Trophoblast cell (in vitro differentiated cells and primary cell): ENCODE data around the gene MYO18B.

Experiments
- DNase-seq, 2 donors: peaks; one replicate each; pipeline ENCODE4 v3.0.0-alpha.2; 2016
- H2AFZ ChIP-seq: 2 replicates; pipeline ENCODE4 v1.6.1; 2013; ENCODE audit warnings: low read length, moderate library complexity, mild to moderate bottlenecking; ENCODE audit not compliant: insufficient read depth, poor library complexity
- H2AK5ac ChIP-seq: 2 replicates; pipeline ENCODE4 v1.6.1; 2013; ENCODE audit warnings: mild to moderate bottlenecking, low read length
- H2BK120ac ChIP-seq: 2 replicates; pipeline ENCODE4 v1.6.1; 2013; ENCODE audit warnings: low read length, mild to moderate bottlenecking, moderate library complexity; ENCODE audit not compliant: insufficient read depth, poor library complexity
- H2BK12ac ChIP-seq: 2 replicates; pipeline ENCODE4 v1.6.1; 2013; ENCODE audit warnings: mild to moderate bottlenecking, low read length, moderate library complexity
- H2BK5ac ChIP-seq: 2 replicates; pipeline ENCODE4 v1.6.1; 2013; ENCODE audit warnings: low read length, low read depth, moderate library complexity, mild to moderate bottlenecking; ENCODE audit not compliant: poor library complexity
- H3K14ac ChIP-seq: 2 replicates; pipeline ENCODE4 v1.6.1; 2013; ENCODE audit warnings: mild to moderate bottlenecking, low read length
- H3K18ac ChIP-seq: 2 replicates; pipeline ENCODE4 v1.6.1; 2013; ENCODE audit warnings: mild to moderate bottlenecking, low read length
- H3K23ac ChIP-seq: 2 replicates; pipeline ENCODE4 v1.6.1; 2013; ENCODE audit warnings: low read length
- H3K27ac ChIP-seq: 2 replicates; pipeline ENCODE4 v1.5.1; 2013; ENCODE audit warnings: low read depth, mild to moderate bottlenecking, inconsistent platforms, low read length, moderate library complexity
- H3K27me3 ChIP-seq: 2 replicates; pipeline ENCODE4 v1.6.1; 2013; ENCODE audit warnings: inconsistent platforms, mild to moderate bottlenecking, low read length, moderate library complexity; ENCODE audit not compliant: insufficient read depth
- H3K36me3 ChIP-seq, 2 experiments: 1 replicate in 1 of 2; 2 replicates in 1 of 2; pipeline ENCODE4 v1.6.1; 2013; ENCODE audit warnings: low read length in 2 of 2, mild to moderate bottlenecking in 2 of 2, moderate library complexity in 1 of 2; ENCODE audit not compliant: insufficient read depth in 2 of 2, control insufficient read depth in 1 of 2
- H3K4ac ChIP-seq: 2 replicates; pipeline ENCODE4 v1.6.1; 2013; ENCODE audit warnings: low read depth, mild to moderate bottlenecking, low read length, moderate library complexity
- H3K4me1 ChIP-seq, 2 experiments: 1 replicate in 1 of 2; 2 replicates in 1 of 2; pipeline ENCODE4 v1.6.1; 2013; ENCODE audit warnings: low read length in 2 of 2, mild to moderate bottlenecking in 2 of 2, moderate library complexity in 1 of 2; ENCODE audit not compliant: insufficient read depth in 2 of 2, control insufficient read depth in 1 of 2
- H3K4me2 ChIP-seq: 2 replicates; pipeline ENCODE4 v1.6.1; 2013; ENCODE audit warnings: inconsistent platforms, mild to moderate bottlenecking, low read length, moderate library complexity
- H3K4me3 ChIP-seq: 2 replicates; pipeline ENCODE4 v1.5.1; 2013; ENCODE audit warnings: mild to moderate bottlenecking, low read depth, low read length, inconsistent platforms
- H3K79me1 ChIP-seq: one replicate; pipeline ENCODE4 v1.6.1; 2013; ENCODE audit warnings: low read length
- H3K79me2 ChIP-seq: 2 replicates; pipeline ENCODE4 v1.6.1; 2013; ENCODE audit warnings: low read length, mild to moderate bottlenecking; ENCODE audit not compliant: control insufficient read depth, insufficient read depth, poor library complexity
- H3K9ac ChIP-seq: 2 replicates; pipeline ENCODE4 v1.6.1; 2013; ENCODE audit warnings: mild to moderate bottlenecking, low read length
- H3K9me3 ChIP-seq: 2 replicates; pipeline ENCODE4 v1.6.1; 2013; ENCODE audit warnings: low read depth, mild to moderate bottlenecking, control low read depth, inconsistent platforms, low read length; ENCODE audit not compliant: insufficient read depth
- H4K12ac ChIP-seq: 2 replicates; pipeline ENCODE4 v1.6.1; 2013; ENCODE audit warnings: low read depth, mild to moderate bottlenecking, low read length, moderate library complexity
- H4K8ac ChIP-seq: 2 replicates; pipeline ENCODE4 v1.6.1; 2013; ENCODE audit warnings: low read depth, mild to moderate bottlenecking, low read length, moderate library complexity
- H4K91ac ChIP-seq: one replicate; pipeline ENCODE4 v1.6.1; 2013; ENCODE audit warnings: low read depth, mild to moderate bottlenecking, low read length, moderate library complexity
- WGBS: extraction: QIAGEN DNeasy Blood & Tissue Kit; methylation state at CpG from one replicate; pipeline ENCODE4 v1.1.7; 2013; ENCODE audit warnings: missing lambda C conversion rate; ENCODE audit not compliant: insufficient read length, insufficient coverage; ENCODE audit errors: extremely low coverage; 5-methylcytosine and 5-hydroxymethylcytosine counted together

MYO18B gene

GRCh38 chr22:25806579-25806978, 64.6 kb downstream of the MYO18B start:
- H4K12ac ChIP-seq = no peak overlapping the region
- no peak overlapping the region for H3K18ac ChIP-seq
- H3K9me3 ChIP-seq = no peaks in the 10 kb centered on the region
- no peak for DNase-seq
- H4K91ac ChIP-seq = no peak overlapping the region
- no peak overlapping the region for H3K4ac ChIP-seq
- H2AFZ ChIP-seq = no peak overlapping the region
- H2BK5ac ChIP-seq = no peak overlapping the region
- no peak overlapping the region for H2AK5ac ChIP-seq
- no peak overlapping the region for H2BK12ac ChIP-seq
- no peak overlapping the region for H3K27ac ChIP-seq
- no CpG with 5 or more reads among the region's 4 CpGs for WGBS
- no peaks in the 10 kb centered on the region for H3K36me3 ChIP-seq
- H3K14ac ChIP-seq = no peak overlapping the region
- H3K4me3 ChIP-seq = no peak overlapping the region
- H3K4me1 ChIP-seq = no peaks in the 10 kb centered on the region
- H2BK120ac ChIP-seq = no peak overlapping the region
- no peaks in the 10 kb centered on the region for H3K79me1 ChIP-seq
- H3K4me2 ChIP-seq = no peak overlapping the region
- H3K9ac ChIP-seq = no peak overlapping the region
- H3K27me3 ChIP-seq = no peaks in the 10 kb centered on the region
- H3K23ac ChIP-seq = no peak overlapping the region
- no peak overlapping the region for H4K8ac ChIP-seq
- H3K79me2 ChIP-seq = no peaks in the 10 kb centered on the region

- no peak for DNase-seq
- no peak overlapping the region for H3K23ac ChIP-seq
- no peak overlapping the region for H2AFZ ChIP-seq
- H4K8ac ChIP-seq = no peak overlapping the region
- H3K9ac ChIP-seq = no peak overlapping the region
- H3K4me2 ChIP-seq = no peak overlapping the region
- no peak overlapping the region for H3K18ac ChIP-seq
- no peaks in the 10 kb centered on the region for H3K27me3 ChIP-seq
- no peak overlapping the region for H2AK5ac ChIP-seq
- no peak overlapping the region for H4K12ac ChIP-seq
- no peak overlapping the region for H4K91ac ChIP-seq
- H2BK5ac ChIP-seq = no peak overlapping the region
- H3K79me1 ChIP-seq = no peaks in the 10 kb centered on the region
- H3K27ac ChIP-seq = no peak overlapping the region
- H3K4me3 ChIP-seq = no peak overlapping the region
- H3K14ac ChIP-seq = no peak overlapping the region
- H3K36me3 ChIP-seq = no peaks in the 10 kb centered on the region
- H3K9me3 ChIP-seq = no peaks in the 10 kb centered on the region
- no peak overlapping the region for H2BK12ac ChIP-seq
- H2BK120ac ChIP-seq = no peak overlapping the region
- H3K4me1 ChIP-seq = no peaks in the 10 kb centered on the region
- H3K4ac ChIP-seq = no peak overlapping the region
- no peaks in the 10 kb centered on the region for H3K79me2 ChIP-seq
- WGBS = no CpG with 5 or more reads among the region's 1 CpG
Measured at GRCh38 chr22:25814685-25815084, 72.7 kb downstream of the MYO18B start.

DNA sequence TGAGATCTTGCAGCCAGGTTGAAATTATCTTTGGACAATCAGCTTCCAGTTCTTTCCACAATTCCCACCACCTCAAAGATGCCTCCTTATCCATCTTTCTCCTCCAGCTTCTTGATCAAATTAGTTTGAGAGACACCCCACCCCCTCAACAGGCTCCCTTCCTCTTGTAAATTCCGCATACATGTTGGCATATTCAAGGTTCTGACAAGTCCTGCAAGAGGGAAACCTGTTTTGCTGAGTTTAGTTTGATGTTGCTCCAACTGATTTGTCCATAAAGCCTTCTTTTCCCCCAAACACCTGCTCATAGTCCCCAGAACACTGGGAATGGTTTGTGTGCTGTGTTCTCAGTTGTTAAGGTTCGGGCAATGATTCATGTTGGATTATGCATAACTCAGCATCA, 73.6 kb downstream of the MYO18B start:
- Histone ChIP-seq H3K79me1 (no peaks in the 10 kb centered on the region), H3K27me3 (no peaks in the 10 kb centered on the region), H3K4me1 (no peaks in the 10 kb centered on the region), H2BK5ac (no peak overlapping the region), H3K4me2 (no peak overlapping the region), H3K4me3 (no peak overlapping the region), H3K27ac (no peak overlapping the region), H2AFZ (no peak overlapping the region), H3K18ac (no peak overlapping the region), H2BK12ac (no peak overlapping the region), H4K91ac (no peak overlapping the region), H4K12ac (no peak overlapping the region), H3K14ac (no peak overlapping the region), H3K36me3 (no peaks in the 10 kb centered on the region), H4K8ac (no peak overlapping the region), H3K79me2 (no peaks in the 10 kb centered on the region), H3K4ac (no peak overlapping the region), H3K23ac (no peak overlapping the region), H2BK120ac (no peak overlapping the region), H2AK5ac (no peak overlapping the region), H3K9ac (no peak overlapping the region), H3K9me3 (no peaks in the 10 kb centered on the region)
- WGBS = no CpG with 5 or more reads among the region's 2 CpGs
- no peak for DNase-seq

DNA sequence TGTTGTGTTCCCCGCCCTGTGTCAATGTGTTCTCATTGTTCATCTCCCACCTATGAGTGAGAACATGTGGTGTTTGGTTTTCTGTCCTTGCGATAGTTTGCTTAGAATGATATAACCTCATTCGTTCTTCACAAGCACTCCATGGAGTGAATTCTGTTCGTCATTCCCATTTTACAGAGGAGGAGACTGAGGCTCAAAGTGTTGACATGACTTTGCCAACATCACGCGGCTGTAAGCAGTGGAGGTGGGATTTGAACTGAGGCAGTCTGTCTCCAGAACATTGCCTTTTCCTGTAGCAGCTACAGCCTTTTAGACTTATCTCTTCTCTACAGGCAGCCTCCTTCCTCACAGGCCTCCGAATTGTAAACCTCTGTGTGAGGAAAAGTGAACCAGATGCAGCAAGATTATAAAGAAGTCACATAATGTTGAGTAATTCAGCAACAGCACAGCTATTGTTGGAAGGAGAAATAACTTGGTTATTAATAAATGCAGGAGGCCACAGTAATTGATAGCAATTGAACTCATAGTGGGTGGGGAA, 74.6 kb downstream of the MYO18B start:
- H2BK12ac ChIP-seq = no peak overlapping the region
- no peaks in the 10 kb centered on the region for H3K79me2 ChIP-seq
- no peak overlapping the region for H3K18ac ChIP-seq
- no peaks in the 10 kb centered on the region for H3K27me3 ChIP-seq
- H3K27ac ChIP-seq = no peak overlapping the region
- no peak overlapping the region for H4K91ac ChIP-seq
- no peak overlapping the region for H2AFZ ChIP-seq
- no peak overlapping the region for H2BK120ac ChIP-seq
- H3K4me3 ChIP-seq = no peak overlapping the region
- no peak overlapping the region for H4K8ac ChIP-seq
- H3K4ac ChIP-seq = no peak overlapping the region
- DNase-seq = no peak
- H3K14ac ChIP-seq = no peak overlapping the region
- no peaks in the 10 kb centered on the region for H3K4me1 ChIP-seq
- no peak overlapping the region for H2BK5ac ChIP-seq
- no peak overlapping the region for H2AK5ac ChIP-seq
- H4K12ac ChIP-seq = no peak overlapping the region
- no CpG with 5 or more reads among the region's 7 CpGs for WGBS
- no peak overlapping the region for H3K9ac ChIP-seq
- H3K9me3 ChIP-seq = no peaks in the 10 kb centered on the region
- no peak overlapping the region for H3K4me2 ChIP-seq
- H3K36me3 ChIP-seq = no peaks in the 10 kb centered on the region
- H3K23ac ChIP-seq = no peak overlapping the region
- H3K79me1 ChIP-seq = no peaks in the 10 kb centered on the region
